ENCODE data around the gene FEM1B.

- no peak for TF ChIP-seq CTCF (conservative IDR thresholded peaks at IDR 0.05; ENCODE audit: low read depth, low read length)
- TF ChIP-seq EZH2 (IDR thresholded peaks at IDR 0.05; ENCODE audit: borderline replicate concordance, low read depth, low read length, poor library complexity, severe bottlenecking), result no peak
Measured at GRCh38 chr15:68289621-68290352, 12.2 kb downstream of the FEM1B start.

Data from A673 (cell line).